GM18951 (cell line): ENCODE data around the gene UBE2QL1.

ENCODE experiments used
- POLR2A ChIP-seq: IDR thresholded peaks from 4 replicates; pipeline ENCODE4 v1.6.1; 2011; ENCODE audit warnings: mild to moderate bottlenecking; ENCODE audit not compliant: insufficient read length, insufficient read depth; ENCODE audit errors: extremely low read depth
- in situ Hi-C: fragments of 300-500 bp; cut with MboI; formaldehyde crosslinking; loops from one replicate; pipeline ENCODE4 v1.12.0; 2022; ENCODE audit warnings: low sequenced_read_pairs, mixed read lengths, inconsistent platforms; ENCODE audit not compliant: unreplicated experiment

The UBE2QL1 gene

DNA sequence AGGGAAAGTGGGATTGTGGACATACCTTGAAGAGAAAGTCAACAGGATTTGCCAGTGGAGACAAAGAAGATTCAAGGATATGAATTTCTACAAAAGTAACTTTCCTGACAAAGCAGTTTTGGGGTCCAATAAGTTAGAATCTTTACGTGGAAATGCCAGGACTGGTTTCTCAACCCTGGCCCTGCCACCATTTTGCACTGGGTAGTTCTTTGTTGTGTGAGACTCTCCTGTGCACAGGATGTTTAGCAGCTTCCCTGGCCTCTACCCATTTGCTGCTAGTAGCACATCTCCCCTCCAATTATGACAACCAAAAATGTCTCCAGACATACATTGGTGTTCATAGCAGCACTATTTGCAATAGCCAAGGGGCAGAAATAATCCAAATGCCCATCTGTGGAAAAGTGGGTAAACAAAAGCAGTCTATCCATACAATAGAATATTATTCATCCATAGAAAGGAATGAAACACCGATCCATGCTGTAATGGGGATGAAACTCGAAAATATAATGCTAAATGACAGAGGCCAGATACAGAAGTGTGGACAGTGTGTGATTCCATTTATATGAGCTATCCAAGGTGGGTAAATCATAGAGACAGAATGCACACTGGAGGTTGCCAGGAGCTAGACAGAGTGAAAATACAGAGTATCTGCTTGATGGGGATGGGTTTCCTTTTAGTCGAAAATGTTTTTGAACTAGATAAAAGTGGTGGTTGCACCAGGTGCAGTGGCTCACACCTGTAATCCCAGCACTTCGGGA is 92.8 kb downstream of the UBE2QL1 start:
- in situ Hi-C loops, result no loop called here
- TF ChIP-seq POLR2A, result no peak

- in situ Hi-C loops, result no loop called here
- TF ChIP-seq POLR2A, result no peak
These were observed 94.0 kb downstream of the UBE2QL1 start for GRCh38 chr5:6542421-6543345.

DNA sequence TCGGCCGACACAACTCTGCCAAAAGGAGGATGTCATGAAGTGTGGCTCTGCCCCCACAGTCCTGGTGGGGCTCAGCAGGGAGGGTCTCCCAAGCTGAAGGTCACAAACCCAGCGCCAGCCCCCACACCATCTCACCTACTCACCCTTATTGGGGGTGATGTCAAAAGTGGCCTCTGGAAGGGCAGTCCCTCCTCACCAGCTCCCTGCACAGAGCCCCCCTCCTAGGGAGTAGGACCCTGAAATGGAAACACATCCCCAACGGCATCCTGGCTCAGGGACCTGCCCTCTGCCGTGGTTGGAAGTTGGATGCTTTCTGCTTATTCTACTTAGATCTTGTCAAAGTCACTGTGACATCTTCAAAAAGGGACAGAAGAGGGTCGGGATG is 94.7 kb downstream of the UBE2QL1 start:
- in situ Hi-C loops, result no loop called here
- TF ChIP-seq POLR2A, result no peak

DNA sequence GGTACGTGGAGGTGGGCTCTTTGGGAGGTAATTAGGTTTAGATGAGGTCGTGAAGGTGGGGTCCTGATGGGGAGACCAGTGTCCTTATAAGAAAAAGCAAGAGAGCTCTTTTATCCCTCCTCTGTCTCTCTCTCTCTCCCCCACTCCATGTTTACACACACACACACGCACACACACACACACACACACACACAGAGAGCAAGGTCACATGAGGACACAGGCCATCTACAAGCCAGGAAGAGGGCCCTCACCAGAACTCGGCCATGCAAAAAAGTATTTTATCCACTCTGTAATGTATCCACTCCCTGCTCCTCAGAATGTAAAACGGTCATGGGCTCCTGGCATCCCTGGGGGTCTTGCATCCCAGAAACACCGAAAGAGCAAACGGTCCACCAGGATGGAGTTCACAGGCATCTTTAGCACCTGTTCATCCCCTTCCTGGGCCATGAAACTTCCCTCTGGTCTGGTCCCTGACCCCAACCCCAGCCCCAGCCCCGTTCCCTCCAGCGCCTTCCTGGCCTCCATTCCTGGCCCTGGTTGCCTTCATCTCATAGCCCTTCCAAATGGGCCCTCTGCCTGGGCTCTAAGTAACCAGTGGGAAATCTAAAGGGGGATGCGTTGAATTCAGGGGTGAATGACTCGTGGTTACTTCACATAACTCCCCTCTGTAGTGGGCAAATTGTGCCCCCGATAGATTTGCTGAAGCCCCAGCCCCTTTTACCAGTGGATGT is 95.3 kb downstream of the UBE2QL1 start:
- TF ChIP-seq POLR2A, result no peak
- in situ Hi-C loops, result no loop called here
